ENCODE data around the gene PHYKPL.

The PHYKPL gene

GRCh38 chr5:178222292-178222691 is 10.3 kb downstream of the PHYKPL start:
- DNase-seq (ENCODE audit: low read depth), result no peak
- TF ChIP-seq CTCF (IDR thresholded peaks at IDR 0.05; ENCODE audit: control insufficient read depth, extremely low read depth, insufficient read depth), result no peak
- no peak overlapping the region for H3K4me3 ChIP-seq (ENCODE audit: low read depth, low read length)

GRCh38 chr5:178221853-178222252 is 10.7 kb downstream of the PHYKPL start:
- no peak for TF ChIP-seq CTCF (IDR thresholded peaks at IDR 0.05; ENCODE audit: control insufficient read depth, extremely low read depth, insufficient read depth)
- no peak overlapping the region for H3K4me3 ChIP-seq (ENCODE audit: low read depth, low read length)
- no peak for DNase-seq (ENCODE audit: low read depth)

- H3K4me3 ChIP-seq (ENCODE audit: low read depth, low read length), result no peak overlapping the region
- no peak for TF ChIP-seq CTCF (IDR thresholded peaks at IDR 0.05; ENCODE audit: control insufficient read depth, extremely low read depth, insufficient read depth)
- DNase-seq (ENCODE audit: low read depth), result no peak
Observed at GRCh38 chr5:178221282-178221681, 11.3 kb downstream of the PHYKPL start.

- DNase-seq (ENCODE audit: low read depth), result no peak
- H3K4me3 ChIP-seq (ENCODE audit: low read depth, low read length), result no peak overlapping the region
- no peak for TF ChIP-seq CTCF (IDR thresholded peaks at IDR 0.05; ENCODE audit: control insufficient read depth, extremely low read depth, insufficient read depth)
Observed at GRCh38 chr5:178218827-178219226, 13.8 kb downstream of the PHYKPL start.

- no peak for DNase-seq (ENCODE audit: low read depth)
- TF ChIP-seq CTCF (IDR thresholded peaks at IDR 0.05; ENCODE audit: control insufficient read depth, extremely low read depth, insufficient read depth), result no peak
- no peak overlapping the region for H3K4me3 ChIP-seq (ENCODE audit: low read depth, low read length)
Observed at GRCh38 chr5:178218237-178218776, 14.3 kb downstream of the PHYKPL start.

- TF ChIP-seq CTCF (IDR thresholded peaks at IDR 0.05; ENCODE audit: control insufficient read depth, extremely low read depth, insufficient read depth), result no peak
- DNase-seq (ENCODE audit: low read depth), result no peak
- no peak overlapping the region for H3K4me3 ChIP-seq (ENCODE audit: low read depth, low read length)
Observed at GRCh38 chr5:178216779-178217178, 15.8 kb downstream of the PHYKPL start.

GRCh38 chr5:178216088-178216534 is 16.5 kb downstream of the PHYKPL start:
- no peak for DNase-seq (ENCODE audit: low read depth)
- no peak overlapping the region for H3K4me3 ChIP-seq (ENCODE audit: low read depth, low read length)
- TF ChIP-seq CTCF (IDR thresholded peaks at IDR 0.05; ENCODE audit: control insufficient read depth, extremely low read depth, insufficient read depth), result no peak
